Measurements from ENCODE around the gene CBX8. TPM values are rescaled to one million over a fixed set of nuclear protein-coding genes. Genes with fewer than 3 reads are reported as not detected.

The CBX8 gene
- total RNA-seq, 2 donors from 2014 or later: 4.7 to 4.8 TPM

- no peaks in the 10 kb centered on the region for H3K36me3 ChIP-seq
- H3K27ac ChIP-seq: no peak overlapping the region
- TF ChIP-seq, protein P1, sequence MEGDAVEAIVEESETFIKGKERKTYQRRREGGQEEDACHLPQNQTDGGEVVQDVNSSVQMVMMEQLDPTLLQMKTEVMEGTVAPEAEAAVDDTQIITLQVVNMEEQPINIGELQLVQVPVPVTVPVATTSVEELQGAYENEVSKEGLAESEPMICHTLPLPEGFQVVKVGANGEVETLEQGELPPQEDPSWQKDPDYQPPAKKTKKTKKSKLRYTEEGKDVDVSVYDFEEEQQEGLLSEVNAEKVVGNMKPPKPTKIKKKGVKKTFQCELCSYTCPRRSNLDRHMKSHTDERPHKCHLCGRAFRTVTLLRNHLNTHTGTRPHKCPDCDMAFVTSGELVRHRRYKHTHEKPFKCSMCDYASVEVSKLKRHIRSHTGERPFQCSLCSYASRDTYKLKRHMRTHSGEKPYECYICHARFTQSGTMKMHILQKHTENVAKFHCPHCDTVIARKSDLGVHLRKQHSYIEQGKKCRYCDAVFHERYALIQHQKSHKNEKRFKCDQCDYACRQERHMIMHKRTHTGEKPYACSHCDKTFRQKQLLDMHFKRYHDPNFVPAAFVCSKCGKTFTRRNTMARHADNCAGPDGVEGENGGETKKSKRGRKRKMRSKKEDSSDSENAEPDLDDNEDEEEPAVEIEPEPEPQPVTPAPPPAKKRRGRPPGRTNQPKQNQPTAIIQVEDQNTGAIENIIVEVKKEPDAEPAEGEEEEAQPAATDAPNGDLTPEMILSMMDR (IDR thresholded peaks at IDR 0.05): no peak
- TF ChIP-seq POLR2AphosphoS5 (IDR thresholded peaks at IDR 0.05): no peak
- no peak for TF ChIP-seq POLR2A (IDR thresholded peaks at IDR 0.05)
- intact Hi-C loops (cut with DNase I): loop anchor here (5.0 kb wide), 1 partner anchor 151 kb away; no protein-coding TSS in a partner anchor
- peaks cover 18% of the 10 kb centered on the region for H3K4me1 ChIP-seq (replicated peaks)
- no peak for DNase-seq (ENCODE audit: low spot score)
- 2% methylated on average over 19 of the region's 19 CpGs for WGBS
- H3K27me3 ChIP-seq (replicated peaks; ENCODE audit: insufficient read depth): peaks cover 17% of the 10 kb centered on the region
- H3K9me3 ChIP-seq: no peaks in the 10 kb centered on the region
- H3K4me3 ChIP-seq: no peak overlapping the region
These were observed 44.1 kb upstream of the CBX8 start for GRCh38 chr17:79840989-79841286.

DNA sequence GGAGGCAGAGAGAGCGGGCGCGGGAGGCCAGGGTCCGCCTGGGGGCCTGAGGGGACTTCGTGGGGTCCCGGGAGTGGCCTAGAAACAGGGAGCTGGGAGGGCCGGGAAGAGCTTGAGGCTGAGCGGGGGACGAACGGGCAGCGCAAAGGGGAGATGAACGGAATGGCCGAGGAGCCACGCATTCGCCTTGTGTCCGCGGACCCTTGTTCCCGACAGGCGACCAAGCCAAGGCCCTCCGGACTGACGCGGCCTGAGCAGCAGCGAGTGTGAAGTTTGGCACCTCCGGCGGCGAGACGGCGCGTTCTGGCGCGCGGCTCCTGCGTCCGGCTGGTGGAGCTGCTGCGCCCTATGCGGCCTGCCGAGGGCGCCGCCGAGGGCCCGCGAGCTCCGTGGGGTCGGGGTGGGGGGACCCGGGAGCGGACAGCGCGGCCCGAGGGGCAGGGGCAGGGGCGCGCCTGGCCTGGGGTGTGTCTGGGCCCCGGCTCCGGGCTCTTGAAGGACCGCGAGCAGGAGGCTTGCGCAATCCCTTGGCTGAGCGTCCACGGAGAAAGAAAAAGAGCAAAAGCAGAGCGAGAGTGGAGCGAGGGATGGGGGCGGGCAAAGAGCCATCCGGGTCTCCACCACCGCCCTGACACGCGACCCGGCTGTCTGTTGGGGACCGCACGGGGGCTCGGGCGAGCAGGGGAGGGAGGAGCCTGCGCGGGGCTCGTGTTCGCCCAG lies 43.6 kb upstream of the CBX8 start:
- WGBS: 2% methylated on average over 67 of the region's 74 CpGs
- Histone ChIP-seq H3K36me3 (no peaks in the 10 kb centered on the region), H3K27me3 (replicated peaks; ENCODE audit: insufficient read depth) (peaks cover 17% of the 10 kb centered on the region), H3K27ac (peak overlapping the region; percentile 83 to 84), H3K4me3 (peak overlapping the region in 1 of 2 donors; percentile 29), H3K9me3 (no peaks in the 10 kb centered on the region), H3K4me1 (replicated peaks) (peaks cover 18% of the 10 kb centered on the region)
- DNase-seq (ENCODE audit: low spot score): peak; percentile 72
- TF ChIP-seq, protein P1 (IDR thresholded peaks at IDR 0.05): peak in 2 of 4 experiments; percentile 31 to 41
- TF ChIP-seq POLR2AphosphoS5 (IDR thresholded peaks at IDR 0.05): peak; percentile 48
- TF ChIP-seq POLR2A (IDR thresholded peaks at IDR 0.05): no peak
- intact Hi-C loops (cut with DNase I): loop anchor here (5.0 kb wide), 1 partner anchor 152 kb away; no protein-coding TSS in a partner anchor

DNA sequence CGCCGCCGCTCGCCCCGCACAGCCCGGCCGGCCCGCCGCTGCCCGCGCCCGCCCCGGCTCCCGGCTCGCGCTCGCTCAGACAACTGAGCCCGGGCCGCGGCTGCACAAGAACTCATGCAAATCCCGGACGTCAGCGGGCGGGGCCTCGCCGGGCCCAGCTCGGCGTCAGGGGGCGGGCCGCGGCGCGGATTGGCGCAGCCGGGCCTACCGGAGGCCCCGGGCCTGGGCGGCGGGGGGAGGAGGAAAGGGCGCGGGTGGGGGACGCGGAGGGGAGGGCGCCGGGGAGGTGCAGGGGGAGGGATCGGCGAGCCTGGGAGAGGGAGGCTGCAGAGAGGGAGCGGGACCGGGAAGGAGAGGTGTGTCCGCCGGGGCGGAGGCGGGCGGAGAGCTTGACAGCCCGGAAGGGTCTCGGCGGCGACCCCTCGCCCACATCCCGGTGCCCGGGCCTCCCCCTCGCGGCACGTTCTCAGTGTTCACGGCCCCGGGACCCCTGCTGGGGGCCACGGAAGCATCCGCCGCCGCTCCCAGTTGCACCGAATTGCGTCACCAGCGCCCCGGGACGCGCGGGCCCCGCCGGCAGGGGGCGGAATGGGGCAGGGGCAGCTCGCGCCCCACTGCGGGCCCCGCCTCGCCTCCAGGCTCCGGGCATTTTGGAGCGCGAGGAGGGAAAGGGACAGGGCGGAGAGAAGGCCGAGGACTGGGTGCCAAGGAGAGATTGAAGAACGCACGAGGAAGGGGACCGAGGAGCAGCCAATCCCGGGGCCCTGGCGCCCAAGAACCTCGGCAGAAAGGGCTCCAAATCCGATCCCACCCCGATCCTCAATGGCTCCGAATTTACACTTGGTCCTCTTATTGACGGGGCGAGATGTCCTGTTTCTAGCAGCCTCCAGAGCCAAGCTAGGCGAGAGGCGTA lies 42.7 kb upstream of the CBX8 start, which contains the start of gene CBX4:
TSS of gene CBX4 (minus strand) at position 85 of the 913 bp plus-strand sequence. CDS start 189 bp downstream, outside the sequence.
- Histone ChIP-seq H3K4me3 (peak within 1 kb of the TSS; percentile 76 to 86), H3K9me3 (no peaks in the 10 kb centered on the region), H3K36me3 (peaks cover 0 to 4% of the 10 kb centered on the region in 2 donors), H3K27me3 (replicated peaks; ENCODE audit: insufficient read depth) (peaks cover 17% of the 10 kb centered on the region), H3K4me1 (replicated peaks) (peaks cover 16% of the 10 kb centered on the region), H3K27ac (peak within 1 kb of the TSS; percentile 97)
- DNase-seq (ENCODE audit: low spot score): peak; percentile 96
- intact Hi-C loops (cut with DNase I): loop anchor here (5.0 kb wide), 2 partner anchors 42 to 153 kb away; partner anchors contain the start of gene CBX8
- under 1% methylated on average over 43 of the region's 103 CpGs for WGBS
- TF ChIP-seq POLR2A (IDR thresholded peaks at IDR 0.05) (peak; percentile 79), POLR2AphosphoS5 (IDR thresholded peaks at IDR 0.05) (peak; percentile 83)
- TF ChIP-seq, protein P1 (IDR thresholded peaks at IDR 0.05): peak; percentile 41 to 91 (median 78)

DNA sequence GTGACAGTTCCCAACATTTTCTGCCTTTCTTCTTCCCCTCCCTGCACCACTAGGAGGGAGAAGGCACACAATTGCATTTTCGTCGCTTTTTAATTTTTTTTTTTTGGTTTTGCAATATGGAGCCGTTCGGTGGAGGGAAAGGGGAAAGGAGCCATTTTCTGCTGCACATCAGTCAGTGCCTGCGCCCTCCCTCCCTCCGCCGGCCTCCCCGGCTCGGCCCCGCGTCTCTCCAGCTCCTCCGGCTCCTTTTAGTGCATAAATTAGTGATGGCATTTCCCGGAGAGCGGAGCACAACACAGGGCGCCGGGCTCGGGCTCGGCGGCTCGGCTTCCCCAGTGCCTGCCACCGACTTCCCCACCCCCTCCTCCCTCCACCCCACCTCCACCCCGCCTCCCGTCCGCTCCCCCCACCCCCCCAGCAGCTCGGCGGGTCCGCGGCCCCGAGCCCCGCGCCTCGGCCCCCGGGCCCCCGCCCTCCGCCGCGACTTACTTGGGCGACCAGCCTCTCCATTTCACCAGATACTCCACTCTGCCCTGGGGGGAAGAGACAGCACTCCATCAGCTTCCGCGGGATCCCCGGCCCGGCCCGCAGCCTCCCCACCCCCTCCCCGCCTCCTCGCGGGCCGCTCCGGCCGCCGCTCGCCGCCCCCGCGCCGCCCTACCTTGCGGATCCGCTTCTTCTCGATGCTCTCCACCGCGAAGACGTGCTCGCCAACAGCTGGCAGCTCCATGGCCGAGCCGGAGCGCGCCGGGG lies 41.8 kb upstream of the CBX8 start:
- peak overlapping the region; percentile 97 for H3K27ac ChIP-seq
- H3K27me3 ChIP-seq (replicated peaks; ENCODE audit: insufficient read depth): peaks cover 17% of the 10 kb centered on the region
- no peak for TF ChIP-seq POLR2AphosphoS5 (IDR thresholded peaks at IDR 0.05)
- TF ChIP-seq POLR2A (IDR thresholded peaks at IDR 0.05): no peak
- TF ChIP-seq, protein P1 (IDR thresholded peaks at IDR 0.05): no peak
- H3K9me3 ChIP-seq: no peaks in the 10 kb centered on the region
- intact Hi-C loops (cut with DNase I): loop anchor here (5.0 kb wide), 1 partner anchor 41 kb away; the partner anchor contains the start of gene CBX8
- 0% methylated on average over 44 of the region's 67 CpGs for WGBS
- peaks cover 0 to 10% of the 10 kb centered on the region in 2 donors for H3K36me3 ChIP-seq
- peak; percentile 54 for DNase-seq (ENCODE audit: low spot score)
- H3K4me3 ChIP-seq: peak overlapping the region; percentile 76 to 86
- peaks cover 12% of the 10 kb centered on the region for H3K4me1 ChIP-seq (replicated peaks)

Measured in prostate gland (tissue), 2 donors.